HG02759 (cell line): ENCODE results near the gene CARMIL3.
A peak's percentile ranks its signal among the peaks of the same experiment; 100 is the strongest.
"Not testable (repeated sequence)": the region's sequence is repeated elsewhere in the genome, so short reads cannot be mapped to it uniquely, and the experiment has no call there.

ENCODE experiments used
- ATAC-seq: cut with Tn5 transposase; IDR thresholded peaks from one replicate; pipeline ENCODE4 v1.9.1; 2021; ENCODE audit warnings: mild to moderate bottlenecking, moderate library complexity; ENCODE audit not compliant: unreplicated experiment

The CARMIL3 gene

GRCh38 chr14:24051789-24052655, at the start of gene CARMIL3:
Gene CARMIL3 (plus strand): TSS chr14:24052009. CDS start chr14:24052154, 145 bp downstream.
- ATAC-seq = peak; percentile 87

- peak; percentile 45 for ATAC-seq
Observed at GRCh38 chr14:24006471-24006816, 45.4 kb upstream of the CARMIL3 start.

GRCh38 chr14:24006817-24007652, 44.8 kb upstream of the CARMIL3 start:
- ATAC-seq = peak; percentile 83

- no peak for ATAC-seq
Observed at GRCh38 chr14:24011051-24011450, 40.8 kb upstream of the CARMIL3 start.

GRCh38 chr14:24012726-24013273, 39.0 kb upstream of the CARMIL3 start:
- not testable (repeated sequence) for ATAC-seq

- peak; percentile 61 for ATAC-seq
Observed at GRCh38 chr14:24013654-24014514, 37.9 kb upstream of the CARMIL3 start.

- not testable (repeated sequence) for ATAC-seq
Observed at GRCh38 chr14:24015745-24016144, 36.1 kb upstream of the CARMIL3 start.

GRCh38 chr14:24018978-24019377, 32.8 kb upstream of the CARMIL3 start:
- not testable (repeated sequence) for ATAC-seq

GRCh38 chr14:24019944-24020343, 31.9 kb upstream of the CARMIL3 start:
- ATAC-seq = not testable (repeated sequence)

- ATAC-seq = not testable (repeated sequence)
Observed at GRCh38 chr14:24020520-24020919, 31.3 kb upstream of the CARMIL3 start.

GRCh38 chr14:24024939-24025418, 26.8 kb upstream of the CARMIL3 start:
- not testable (repeated sequence) for ATAC-seq

GRCh38 chr14:24029687-24030086, 22.1 kb upstream of the CARMIL3 start:
- ATAC-seq = not testable (repeated sequence)

- ATAC-seq = not testable (repeated sequence)
Observed at GRCh38 chr14:24031331-24031730, 20.5 kb upstream of the CARMIL3 start.

- ATAC-seq = no peak
Observed at GRCh38 chr14:24032727-24033418, 18.9 kb upstream of the CARMIL3 start.

GRCh38 chr14:24035769-24036168, 16.0 kb upstream of the CARMIL3 start:
- ATAC-seq = not testable (repeated sequence)

GRCh38 chr14:24036169-24036962, 15.4 kb upstream of the CARMIL3 start:
- ATAC-seq = peak; percentile 63

GRCh38 chr14:24036963-24037657, 14.7 kb upstream of the CARMIL3 start:
- not testable (repeated sequence) for ATAC-seq

GRCh38 chr14:24037658-24038037, 14.2 kb upstream of the CARMIL3 start:
- no peak for ATAC-seq
